ENCODE measurements around the gene SPIN2B. TPM values are rescaled to one million over a fixed set of nuclear protein-coding genes. Genes with fewer than 3 reads are reported as not detected.
"Not testable (repeated sequence)": the region's sequence is repeated elsewhere in the genome, so short reads cannot be mapped to it uniquely, and the experiment has no call there.

Gene SPIN2B
- total RNA-seq, 2 experiments from 2014 or later: 14.2 to 14.3 TPM

DNA sequence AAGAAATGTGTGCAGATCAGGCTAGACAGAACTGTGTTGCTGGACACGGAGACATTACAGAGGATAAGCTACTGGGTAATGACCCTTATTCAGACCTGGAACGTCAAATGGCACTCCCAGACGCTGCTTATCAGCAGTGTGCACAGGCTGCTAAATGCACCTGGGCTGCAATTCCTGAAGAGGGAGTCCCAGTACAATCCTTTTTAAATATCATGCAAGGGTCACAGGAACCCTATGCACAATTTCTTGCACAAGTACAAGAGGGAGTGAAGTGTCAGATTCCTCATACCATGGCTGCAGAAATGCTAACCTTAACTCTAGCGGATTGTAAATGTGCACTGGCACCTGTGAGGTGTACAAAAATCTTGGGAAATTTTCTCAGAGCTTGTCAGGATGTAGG lies 16.9 kb downstream of the SPIN2B start:
- POLR2A ChIA-PET: no interaction called here
- no peak overlapping the region for H3K27ac ChIP-seq (ENCODE audit: low read depth, low read length, poor library complexity, severe bottlenecking)
- no peaks in the 10 kb centered on the region for H3K4me1 ChIP-seq (ENCODE audit: insufficient read depth, low read length, poor library complexity, severe bottlenecking)
- no peak for DNase-seq (ENCODE audit: low spot score)
- no peaks in the 10 kb centered on the region for H3K79me2 ChIP-seq (ENCODE audit: insufficient read depth, low read depth, low read length)
- intact Hi-C loops (cut with micrococcal nuclease; ENCODE audit: unreplicated experiment): no loop called here
- no TSS peak for BruUV-seq (replicated peaks)
- H4K20me1 ChIP-seq (ENCODE audit: insufficient read depth, low read length): no peaks in the 10 kb centered on the region
- H3K9me3 ChIP-seq (ENCODE audit: low read length): no peaks in the 10 kb centered on the region
- no peak overlapping the region for H3K4me2 ChIP-seq (ENCODE audit: low read length)
- no peaks in the 10 kb centered on the region for H3K9me2 ChIP-seq (ENCODE audit: insufficient read depth, low read length)
- H3K36me3 ChIP-seq (ENCODE audit: insufficient read depth, low read length): no peaks in the 10 kb centered on the region
- no peak overlapping the region for H2AFZ ChIP-seq (ENCODE audit: low read length)
- CTCF ChIA-PET (ENCODE audit: unreplicated experiment): no interaction called here
- TF ChIP-seq EZH2phosphoT487 (IDR thresholded peaks at IDR 0.05; ENCODE audit: borderline replicate concordance, low read depth, low read length): no peak
- TF ChIP-seq, protein P1, sequence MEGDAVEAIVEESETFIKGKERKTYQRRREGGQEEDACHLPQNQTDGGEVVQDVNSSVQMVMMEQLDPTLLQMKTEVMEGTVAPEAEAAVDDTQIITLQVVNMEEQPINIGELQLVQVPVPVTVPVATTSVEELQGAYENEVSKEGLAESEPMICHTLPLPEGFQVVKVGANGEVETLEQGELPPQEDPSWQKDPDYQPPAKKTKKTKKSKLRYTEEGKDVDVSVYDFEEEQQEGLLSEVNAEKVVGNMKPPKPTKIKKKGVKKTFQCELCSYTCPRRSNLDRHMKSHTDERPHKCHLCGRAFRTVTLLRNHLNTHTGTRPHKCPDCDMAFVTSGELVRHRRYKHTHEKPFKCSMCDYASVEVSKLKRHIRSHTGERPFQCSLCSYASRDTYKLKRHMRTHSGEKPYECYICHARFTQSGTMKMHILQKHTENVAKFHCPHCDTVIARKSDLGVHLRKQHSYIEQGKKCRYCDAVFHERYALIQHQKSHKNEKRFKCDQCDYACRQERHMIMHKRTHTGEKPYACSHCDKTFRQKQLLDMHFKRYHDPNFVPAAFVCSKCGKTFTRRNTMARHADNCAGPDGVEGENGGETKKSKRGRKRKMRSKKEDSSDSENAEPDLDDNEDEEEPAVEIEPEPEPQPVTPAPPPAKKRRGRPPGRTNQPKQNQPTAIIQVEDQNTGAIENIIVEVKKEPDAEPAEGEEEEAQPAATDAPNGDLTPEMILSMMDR (conservative IDR thresholded peaks at IDR 0.05; ENCODE audit: low read length): no peak
- no peak overlapping the region for H3K4me3 ChIP-seq (ENCODE audit: low read depth, low read length, poor library complexity, severe bottlenecking)

DNA sequence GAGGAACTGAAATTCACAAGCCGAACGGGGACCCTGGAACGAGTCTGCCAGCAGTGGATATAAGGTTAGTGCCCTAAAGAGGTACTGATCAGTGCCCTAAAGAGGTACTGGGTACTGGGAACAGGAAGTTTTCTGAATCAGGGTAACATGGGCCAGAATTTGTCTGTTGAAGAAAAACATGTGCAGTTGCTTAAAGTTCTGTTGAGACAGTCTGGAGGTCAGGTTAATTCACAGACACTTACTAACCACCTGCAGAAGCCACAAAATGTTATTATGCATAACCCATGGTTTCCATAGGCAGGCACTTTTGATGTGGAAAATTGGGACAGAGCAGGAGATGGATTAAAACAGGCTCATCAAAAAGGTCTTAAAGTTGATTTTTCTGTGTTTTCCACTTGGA lies 17.9 kb downstream of the SPIN2B start:
- TF ChIP-seq, protein P1 (conservative IDR thresholded peaks at IDR 0.05; ENCODE audit: low read length): no peak
- no peak for TF ChIP-seq EZH2phosphoT487 (IDR thresholded peaks at IDR 0.05; ENCODE audit: borderline replicate concordance, low read depth, low read length)
- no TSS peak for BruUV-seq (replicated peaks)
- H3K4me2 ChIP-seq (ENCODE audit: low read length): no peak overlapping the region
- H3K9me3 ChIP-seq (ENCODE audit: low read length): no peaks in the 10 kb centered on the region
- H2AFZ ChIP-seq (ENCODE audit: low read length): no peak overlapping the region
- POLR2A ChIA-PET: no interaction called here
- intact Hi-C loops (cut with micrococcal nuclease; ENCODE audit: unreplicated experiment): no loop called here
- no peak for DNase-seq (ENCODE audit: low spot score)
- H3K79me2 ChIP-seq (ENCODE audit: insufficient read depth, low read depth, low read length): no peaks in the 10 kb centered on the region
- H3K9me2 ChIP-seq (ENCODE audit: insufficient read depth, low read length): no peaks in the 10 kb centered on the region
- H3K4me3 ChIP-seq (ENCODE audit: low read depth, low read length, poor library complexity, severe bottlenecking): no peak overlapping the region
- no peaks in the 10 kb centered on the region for H4K20me1 ChIP-seq (ENCODE audit: insufficient read depth, low read length)
- H3K36me3 ChIP-seq (ENCODE audit: insufficient read depth, low read length): no peaks in the 10 kb centered on the region
- H3K27ac ChIP-seq (ENCODE audit: low read depth, low read length, poor library complexity, severe bottlenecking): no peak overlapping the region
- CTCF ChIA-PET (ENCODE audit: unreplicated experiment): no interaction called here
- no peaks in the 10 kb centered on the region for H3K4me1 ChIP-seq (ENCODE audit: insufficient read depth, low read length, poor library complexity, severe bottlenecking)

DNA sequence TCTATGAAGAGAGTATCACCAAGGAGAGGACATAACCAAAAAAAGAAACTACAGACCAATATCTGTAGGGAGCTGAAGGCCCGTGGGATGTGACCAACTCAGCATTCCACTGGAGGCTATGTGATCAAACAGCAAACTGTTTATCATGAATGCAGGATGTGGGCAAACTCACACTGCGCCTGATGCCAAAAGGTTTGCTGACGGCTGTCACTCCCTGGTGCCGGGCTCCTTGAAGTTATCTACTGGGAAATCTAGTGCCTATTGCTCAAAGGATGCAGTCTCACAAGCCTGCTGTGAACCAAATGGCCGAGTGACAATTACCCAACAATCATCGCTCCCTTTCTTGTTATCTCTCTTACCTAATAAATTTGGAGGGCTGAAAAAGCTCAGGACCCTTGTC lies 18.4 kb downstream of the SPIN2B start:
- intact Hi-C loops (cut with micrococcal nuclease; ENCODE audit: unreplicated experiment); H3K27ac ChIP-seq (ENCODE audit: low read depth, low read length, poor library complexity, severe bottlenecking); H4K20me1 ChIP-seq (ENCODE audit: insufficient read depth, low read length); H3K4me2 ChIP-seq (ENCODE audit: low read length); POLR2A ChIA-PET; BruUV-seq (replicated peaks); DNase-seq (ENCODE audit: low spot score); H3K4me1 ChIP-seq (ENCODE audit: insufficient read depth, low read length, poor library complexity, severe bottlenecking); H3K9me3 ChIP-seq (ENCODE audit: low read length); H3K9me2 ChIP-seq (ENCODE audit: insufficient read depth, low read length); H3K4me3 ChIP-seq (ENCODE audit: low read depth, low read length, poor library complexity, severe bottlenecking); H2AFZ ChIP-seq (ENCODE audit: low read length); H3K36me3 ChIP-seq (ENCODE audit: insufficient read depth, low read length); CTCF ChIA-PET (ENCODE audit: unreplicated experiment); H3K79me2 ChIP-seq (ENCODE audit: insufficient read depth, low read depth, low read length): not testable (repeated sequence)

Measured in OCI-LY7 (cell line).